GM21529 (cell line): ENCODE measurements around the gene FADS6.

ENCODE experiments used
- ATAC-seq: cut with Tn5 transposase; IDR thresholded peaks from one replicate; pipeline ENCODE4 v1.9.1; 2021; ENCODE audit not compliant: unreplicated experiment

FADS6 gene, protein sequence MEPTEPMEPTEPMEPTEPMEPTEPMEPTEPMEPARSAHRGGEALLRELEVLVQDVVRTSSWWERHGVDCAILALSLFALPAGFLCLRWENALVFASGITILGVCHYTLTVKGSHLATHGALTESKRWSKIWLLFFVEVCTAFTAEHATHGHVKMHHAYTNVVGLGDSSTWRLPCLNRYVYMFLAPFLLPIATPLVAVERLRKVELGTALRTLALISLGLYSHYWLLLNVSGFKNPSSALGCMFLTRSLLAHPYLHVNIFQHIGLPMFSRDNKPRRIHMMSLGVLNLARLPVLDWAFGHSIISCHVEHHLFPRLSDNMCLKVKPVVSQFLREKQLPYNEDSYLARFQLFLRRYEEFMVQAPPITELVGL

GRCh38 chr17:74892974-74893911 is at the start of gene FADS6:
Gene FADS6, minus strand, starts transcription at chr17:74893633. Its CDS starts 38 bp downstream, at chr17:74893595.
- ATAC-seq, result no peak

DNA sequence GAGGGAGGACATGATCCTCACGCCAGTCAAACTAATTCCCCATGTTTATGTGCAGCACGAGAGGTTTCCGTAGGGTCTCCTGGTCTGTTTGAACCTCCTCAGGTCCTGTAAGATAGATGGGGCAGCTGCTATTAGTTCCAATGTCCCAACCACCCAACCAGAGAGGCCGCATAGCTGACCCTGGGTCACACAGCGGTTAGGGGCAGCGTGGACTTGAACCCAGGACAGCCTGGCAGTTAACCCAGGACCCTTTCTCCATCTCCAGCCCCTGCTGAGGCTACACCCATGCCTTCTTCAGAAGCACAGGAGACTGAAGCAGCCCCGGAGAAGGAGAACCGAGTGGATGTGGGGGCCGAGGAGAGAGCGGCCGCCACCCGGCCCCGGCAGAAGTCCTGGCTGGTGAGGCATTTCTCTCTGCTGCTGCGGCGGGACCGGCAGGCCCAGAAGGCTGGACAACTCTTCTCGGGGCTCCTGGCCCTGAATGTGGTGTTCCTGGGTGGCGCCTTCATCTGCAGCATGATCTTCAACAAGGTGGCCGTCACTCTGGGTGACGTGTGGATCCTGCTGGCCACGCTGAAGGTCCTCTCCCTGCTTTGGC is 47.8 kb upstream of the FADS6 start:
- ATAC-seq, result no peak

GRCh38 chr17:74939534-74939933 is 46.1 kb upstream of the FADS6 start:
- no peak for ATAC-seq

DNA sequence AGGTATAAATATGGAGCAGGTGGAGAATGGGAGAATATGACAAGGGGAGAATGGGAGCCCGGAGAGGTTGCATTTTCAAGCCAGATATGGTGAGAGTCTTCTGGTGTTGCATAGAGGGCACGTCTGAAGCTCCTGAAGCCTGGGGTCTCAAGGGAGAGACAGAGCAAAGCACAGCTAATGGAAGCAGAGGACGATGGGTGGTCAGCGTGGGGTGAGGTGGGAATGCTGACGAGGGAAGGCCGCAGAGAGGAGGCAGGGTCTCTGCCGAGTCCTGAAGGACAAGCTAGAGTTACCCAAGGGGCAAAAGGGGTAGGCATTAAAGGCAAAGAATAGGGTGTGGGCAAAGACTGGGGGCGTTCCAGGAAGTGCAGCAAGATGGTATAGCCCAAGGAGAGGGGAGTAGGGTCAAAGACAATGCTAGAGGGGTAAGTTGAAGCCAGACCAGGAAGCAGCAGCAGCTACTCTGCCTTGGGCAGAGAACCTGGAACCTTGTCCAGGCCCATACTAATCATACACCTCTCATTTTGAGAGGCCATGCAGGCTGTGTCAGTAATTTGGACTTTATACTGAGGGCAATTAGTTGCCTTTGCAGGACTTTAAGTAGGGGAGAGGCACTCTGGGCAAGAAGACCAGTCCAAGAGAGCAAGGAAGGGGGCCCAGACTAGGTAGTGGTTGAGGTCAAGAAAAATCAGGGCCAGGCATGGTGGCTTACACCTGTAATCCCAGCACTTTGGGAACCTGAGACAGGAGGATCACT is 44.9 kb upstream of the FADS6 start:
- no peak for ATAC-seq

DNA sequence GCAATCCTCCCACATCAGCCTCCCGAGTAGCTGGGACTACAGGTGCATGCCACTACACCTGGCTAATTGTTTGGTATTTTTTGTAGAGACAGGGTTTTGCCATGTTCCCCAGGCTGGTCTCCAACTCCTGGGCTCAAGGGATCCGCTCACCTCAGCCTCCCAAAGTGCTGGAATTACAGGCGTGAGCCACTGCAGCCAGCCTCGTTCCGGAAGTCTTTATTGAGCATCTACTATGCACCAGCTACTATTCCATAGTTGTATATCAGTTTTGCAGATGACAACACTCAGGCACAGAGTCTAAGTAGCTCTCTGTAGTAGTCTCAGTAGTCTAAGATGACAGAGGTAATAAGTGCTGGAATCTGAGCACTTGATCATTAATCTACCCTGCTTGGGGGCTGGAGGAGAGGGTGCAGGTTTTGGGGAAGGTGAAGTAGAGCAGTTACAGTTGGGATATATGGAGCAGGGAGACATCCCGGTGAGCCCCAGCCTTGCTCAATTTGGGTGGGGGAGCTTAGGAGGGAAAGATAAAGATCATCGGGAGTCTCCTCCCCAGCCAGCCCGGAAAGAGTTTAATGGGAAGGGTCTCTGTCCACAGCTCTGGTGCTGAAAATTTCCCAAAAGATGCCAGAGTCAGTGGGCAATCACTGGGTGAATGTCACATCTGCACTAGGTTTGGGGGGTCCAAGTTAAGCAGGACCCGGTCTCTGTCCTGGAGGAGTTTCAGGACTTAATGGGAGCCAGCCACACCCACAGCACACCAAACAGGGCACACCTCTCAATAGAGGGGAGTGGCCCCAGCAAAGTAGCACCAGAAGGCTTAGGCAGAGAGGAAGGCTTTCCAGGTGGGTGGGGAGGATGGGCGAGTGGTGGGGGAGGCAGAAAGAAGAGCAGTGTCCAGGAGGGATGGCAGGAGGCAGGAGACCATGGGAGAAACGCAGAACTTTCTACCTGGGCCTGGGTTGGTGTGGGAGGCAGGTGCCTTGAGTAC is 43.9 kb upstream of the FADS6 start:
- ATAC-seq, result no peak

GRCh38 chr17:74936470-74936799 is 43.0 kb upstream of the FADS6 start:
- ATAC-seq, result no peak

DNA sequence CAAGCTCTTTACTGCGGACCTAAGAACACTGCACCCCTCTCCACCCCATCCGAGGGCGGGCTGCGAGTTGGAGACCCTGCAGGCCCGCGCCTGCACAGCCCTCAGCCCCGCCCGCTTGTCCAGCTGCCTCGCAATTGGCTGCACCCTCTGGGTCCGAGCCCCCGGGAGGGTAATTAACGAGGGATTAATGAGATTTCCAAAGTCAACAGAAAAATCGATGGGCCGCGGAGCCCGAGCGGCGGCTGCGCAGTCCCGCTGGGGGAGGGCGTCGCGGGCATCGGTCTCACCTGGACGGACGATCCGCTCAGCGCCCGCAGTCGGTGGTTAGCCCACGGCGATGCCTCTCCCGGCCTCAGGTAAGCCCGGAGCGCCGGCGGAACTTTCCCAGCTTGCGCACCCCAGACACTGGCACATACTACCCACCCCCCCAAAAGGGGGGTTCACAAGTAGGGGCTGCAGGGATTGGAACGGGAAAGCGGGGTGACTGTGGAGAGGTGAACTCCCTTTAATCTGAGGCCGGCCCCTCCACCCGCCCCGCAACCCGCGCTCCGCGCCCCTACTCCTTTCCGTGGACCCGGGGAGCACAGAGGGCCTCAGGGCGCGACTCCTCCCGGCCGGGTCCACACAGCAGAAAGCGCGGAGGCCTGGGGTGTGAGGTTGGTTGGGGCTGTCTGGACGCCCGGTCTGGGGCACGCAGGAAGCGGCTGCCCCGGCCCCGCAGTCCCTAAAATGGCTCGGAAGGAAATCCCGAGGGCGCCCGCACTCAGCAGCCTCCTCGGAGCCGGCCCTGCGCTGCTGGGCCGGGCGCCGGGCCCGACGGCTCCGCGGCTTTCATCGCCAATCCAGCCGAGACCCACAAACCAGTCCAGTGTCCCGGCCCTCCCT is 42.4 kb upstream of the FADS6 start, which contains the start of gene OTOP3:
OTOP3 (plus strand) TSS at position 314 of the 885 bp plus-strand sequence; CDS start at position 338, 24 bp downstream.
- no peak for ATAC-seq

GRCh38 chr17:74935048-74935447 is 41.6 kb upstream of the FADS6 start:
- no peak for ATAC-seq

DNA sequence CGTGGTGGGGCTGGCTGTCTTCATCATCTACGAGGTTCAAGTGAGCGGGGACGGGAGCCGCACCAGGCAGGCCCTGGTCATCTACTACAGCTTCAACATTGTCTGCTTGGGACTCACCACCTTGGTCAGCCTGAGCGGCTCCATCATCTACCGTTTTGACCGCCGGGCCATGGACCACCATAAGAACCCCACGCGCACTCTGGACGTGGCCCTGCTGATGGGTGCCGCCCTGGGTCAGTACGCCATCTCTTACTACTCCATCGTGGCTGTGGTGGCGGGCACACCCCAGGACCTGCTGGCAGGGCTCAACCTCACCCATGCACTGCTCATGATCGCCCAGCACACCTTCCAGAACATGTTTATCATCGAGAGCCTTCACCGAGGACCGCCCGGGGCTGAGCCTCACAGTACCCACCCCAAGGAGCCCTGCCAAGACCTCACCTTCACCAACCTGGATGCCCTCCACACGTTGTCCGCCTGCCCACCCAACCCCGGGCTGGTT is 37.2 kb upstream of the FADS6 start:
- ATAC-seq, result no peak

- ATAC-seq, result no peak
Observed at GRCh38 chr17:74928786-74929185, 35.4 kb upstream of the FADS6 start.

- no peak for ATAC-seq
Observed at GRCh38 chr17:74925242-74925641, 31.8 kb upstream of the FADS6 start.

DNA sequence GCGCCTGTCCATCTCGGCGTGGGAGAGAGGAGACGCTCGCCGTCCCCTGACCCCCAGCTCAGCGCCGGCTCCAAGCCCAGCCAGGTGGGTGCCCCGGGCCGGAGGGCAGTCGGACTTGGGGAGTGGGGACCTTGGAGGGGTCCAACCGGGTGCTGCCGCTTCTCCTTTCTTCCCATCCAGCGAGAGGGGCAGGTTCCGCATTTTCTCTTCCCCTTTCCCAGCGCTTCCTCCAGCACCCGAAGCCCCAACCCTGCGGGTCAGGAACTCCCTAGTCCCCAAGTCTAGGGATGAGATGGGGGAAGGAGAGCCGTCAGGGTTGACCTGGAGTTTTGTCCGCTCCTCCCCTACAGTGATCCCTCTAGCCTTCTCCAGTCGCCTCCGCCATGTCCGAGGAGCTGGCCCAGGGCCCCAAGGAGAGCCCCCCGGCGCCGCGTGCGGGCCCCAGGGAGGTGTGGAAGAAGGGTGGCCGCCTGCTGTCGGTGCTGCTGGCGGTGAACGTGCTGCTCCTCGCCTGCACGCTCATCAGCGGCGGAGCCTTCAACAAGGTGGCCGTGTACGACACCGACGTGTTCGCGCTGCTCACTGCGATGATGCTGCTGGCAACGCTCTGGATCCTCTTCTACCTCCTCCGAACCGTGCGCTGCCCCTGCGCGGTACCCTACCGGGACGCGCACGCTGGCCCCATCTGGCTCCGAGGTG is 31.0 kb upstream of the FADS6 start, which contains the start of gene OTOP2:
OTOP2 (plus strand) TSS at position 24 of the 699 bp plus-strand sequence; CDS start at position 384, 360 bp downstream.
- no peak for ATAC-seq

DNA sequence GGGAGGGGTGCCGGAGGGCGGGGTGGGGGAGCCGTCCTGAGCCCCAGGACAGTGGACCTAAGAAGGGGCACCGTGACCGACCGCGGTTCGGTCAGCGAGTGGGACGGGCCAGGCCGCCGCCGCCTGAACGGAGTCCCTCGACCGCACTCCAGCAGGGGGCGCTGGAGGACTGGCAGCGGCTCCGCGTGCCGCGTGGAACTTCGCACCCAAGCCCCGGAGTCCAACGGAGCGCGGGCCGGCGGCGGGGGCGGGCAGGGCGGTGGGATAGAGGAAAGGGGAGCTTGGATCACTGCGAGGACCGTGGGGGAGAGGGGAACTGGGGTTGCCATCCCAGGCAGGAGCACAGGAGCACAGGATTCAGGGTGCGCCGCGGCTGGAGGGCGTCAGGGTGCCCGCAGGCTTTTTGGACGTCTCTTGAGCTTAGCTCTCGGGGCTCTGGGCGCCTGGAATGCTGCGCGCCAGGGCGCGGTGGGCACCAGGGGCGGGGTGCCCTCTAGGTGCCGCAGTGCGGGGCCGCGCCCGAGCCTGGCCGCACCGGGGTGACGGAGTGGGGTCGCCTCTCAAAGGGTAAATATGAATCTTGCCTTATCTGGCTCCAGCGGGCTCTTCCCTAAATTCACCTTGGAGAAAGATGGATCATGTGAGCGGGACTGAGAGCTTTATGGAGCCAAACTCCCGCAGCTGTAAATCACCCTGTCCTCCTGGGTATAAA is 30.3 kb upstream of the FADS6 start:
- ATAC-seq, result no peak

DNA sequence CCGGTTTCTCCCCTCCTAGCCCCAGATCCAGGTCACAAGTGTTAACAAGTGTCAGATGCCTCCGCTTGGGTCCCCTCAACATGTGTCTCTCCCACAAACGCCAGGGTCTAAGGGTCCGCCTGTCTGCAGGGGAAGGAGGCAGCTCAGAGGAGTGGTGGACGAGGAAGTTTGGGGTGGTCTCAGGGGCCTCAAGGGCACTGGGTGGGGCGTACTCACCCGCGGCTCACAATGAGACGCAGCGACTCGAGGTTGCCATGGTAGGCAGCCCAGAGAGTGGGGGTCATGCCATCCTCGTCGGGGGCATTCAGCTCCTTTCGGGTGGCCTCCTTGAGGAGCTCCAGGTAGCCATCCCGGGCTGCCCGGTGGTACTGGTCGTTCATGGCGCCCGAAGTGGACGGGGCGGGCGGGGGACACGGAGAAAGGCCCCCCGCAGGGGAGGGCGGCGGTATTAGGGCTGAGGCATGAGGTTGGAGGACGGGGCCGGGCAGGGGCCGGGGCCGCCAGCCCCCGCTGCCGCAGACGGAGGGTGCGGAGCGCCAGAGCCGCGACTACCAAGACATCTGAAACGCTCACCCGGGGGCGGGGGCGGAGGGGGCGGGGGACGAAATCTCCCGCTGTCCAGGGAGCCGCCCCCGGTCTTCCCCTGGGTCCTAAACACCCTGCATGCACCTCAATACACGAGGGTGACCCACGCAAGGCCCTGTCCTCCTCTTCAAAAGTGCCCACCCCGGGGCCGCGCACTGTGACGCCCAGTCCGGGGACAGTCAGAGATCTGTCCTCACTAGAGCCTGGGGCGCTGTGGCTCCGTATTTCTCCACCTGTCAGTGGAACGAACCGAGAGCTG is 29.5 kb upstream of the FADS6 start, which contains the start of gene USH1G:
USH1G (minus strand) TSS at position 562 of the 844 bp plus-strand sequence; CDS start at position 380, 182 bp downstream.
- ATAC-seq, result no peak

GRCh38 chr17:74922172-74922571 is 28.7 kb upstream of the FADS6 start:
- no peak for ATAC-seq

- ATAC-seq, result no peak
Observed at GRCh38 chr17:74921769-74922168, 28.3 kb upstream of the FADS6 start.
